HUES48 (cell line): ENCODE results near the gene ATXN1.

Experiments used
- H3K27ac ChIP-seq: one replicate; pipeline ENCODE4 v1.7.0; 2013; ENCODE audit warnings: low read depth, low read length, inconsistent platforms
- H3K27me3 ChIP-seq: 2 replicates; pipeline ENCODE4 v1.6.1; 2013; ENCODE audit warnings: mild to moderate bottlenecking, low read length; ENCODE audit not compliant: control insufficient read depth, insufficient read depth
- H3K36me3 ChIP-seq: 2 replicates; pipeline ENCODE4 v1.6.1; 2013; ENCODE audit warnings: low read length; ENCODE audit not compliant: control insufficient read depth, insufficient read depth
- H3K4me1 ChIP-seq: 2 replicates; pipeline ENCODE4 v1.6.1; 2013; ENCODE audit warnings: mild to moderate bottlenecking, low read length; ENCODE audit not compliant: control insufficient read depth, insufficient read depth
- H3K4me3 ChIP-seq: 2 replicates; pipeline ENCODE4 v1.5.1; 2013; ENCODE audit warnings: mild to moderate bottlenecking, low read depth, low read length
- H3K9ac ChIP-seq: 2 replicates; pipeline ENCODE4 v1.6.1; 2013; ENCODE audit warnings: mild to moderate bottlenecking, low read depth, low read length, moderate library complexity
- H3K9me3 ChIP-seq: 2 replicates; pipeline ENCODE4 v1.6.1; 2013; ENCODE audit warnings: low read length; ENCODE audit not compliant: control insufficient read depth, insufficient read depth

Gene ATXN1

GRCh38 chr6:16576451-16577368 lies 184.6 kb downstream of the ATXN1 start:
- no peaks in the 10 kb centered on the region for H3K36me3 ChIP-seq
- no peak overlapping the region for H3K27ac ChIP-seq

GRCh38 chr6:16575655-16576054 lies 185.6 kb downstream of the ATXN1 start:
- Histone ChIP-seq H3K9me3 (no peaks in the 10 kb centered on the region), H3K27ac (no peak overlapping the region), H3K27me3 (no peaks in the 10 kb centered on the region), H3K4me3 (no peak overlapping the region), H3K4me1 (peaks cover 3% of the 10 kb centered on the region; the same call in 1 of the 2 replicates), H3K36me3 (no peaks in the 10 kb centered on the region), H3K9ac (no peak overlapping the region)

More at GRCh38 chr6:16576451-16577368, 184.6 kb downstream of the ATXN1 start:
- Histone ChIP-seq H3K4me3 (no peak overlapping the region), H3K9ac (no peak overlapping the region), H3K9me3 (no peaks in the 10 kb centered on the region), H3K4me1 (peaks cover 3% of the 10 kb centered on the region; the same call in 1 of the 2 replicates), H3K27me3 (no peaks in the 10 kb centered on the region)

GRCh38 chr6:16572943-16573342 lies 188.3 kb downstream of the ATXN1 start:
- no peak overlapping the region for H3K4me3 ChIP-seq
- H3K36me3 ChIP-seq, result no peaks in the 10 kb centered on the region
- no peaks in the 10 kb centered on the region for H3K27me3 ChIP-seq
- peaks cover 3% of the 10 kb centered on the region; the same call in 1 of the 2 replicates for H3K4me1 ChIP-seq
- no peaks in the 10 kb centered on the region for H3K9me3 ChIP-seq
- H3K27ac ChIP-seq, result no peak overlapping the region
- no peak overlapping the region for H3K9ac ChIP-seq

GRCh38 chr6:16572317-16572716 lies 188.9 kb downstream of the ATXN1 start:
- Histone ChIP-seq H3K27me3 (no peaks in the 10 kb centered on the region), H3K4me3 (no peak overlapping the region), H3K9me3 (no peaks in the 10 kb centered on the region), H3K9ac (no peak overlapping the region), H3K4me1 (peaks cover 3% of the 10 kb centered on the region; the same call in 1 of the 2 replicates), H3K27ac (no peak overlapping the region), H3K36me3 (no peaks in the 10 kb centered on the region)

- Histone ChIP-seq H3K4me1 (peaks cover 3% of the 10 kb centered on the region; the same call in 1 of the 2 replicates), H3K27ac (no peak overlapping the region)
Observed at GRCh38 chr6:16570946-16571345, 190.3 kb downstream of the ATXN1 start.

GRCh38 chr6:16570221-16570553 lies 191.1 kb downstream of the ATXN1 start:
- Histone ChIP-seq H3K9me3 (no peaks in the 10 kb centered on the region), H3K27ac (no peak overlapping the region), H3K27me3 (no peaks in the 10 kb centered on the region), H3K36me3 (no peaks in the 10 kb centered on the region), H3K4me3 (no peak overlapping the region), H3K4me1 (peaks cover 3% of the 10 kb centered on the region; the same call in 1 of the 2 replicates), H3K9ac (no peak overlapping the region)

More at GRCh38 chr6:16570946-16571345, 190.3 kb downstream of the ATXN1 start:
- Histone ChIP-seq H3K27me3 (no peaks in the 10 kb centered on the region), H3K36me3 (no peaks in the 10 kb centered on the region), H3K9me3 (no peaks in the 10 kb centered on the region), H3K9ac (no peak overlapping the region), H3K4me3 (no peak overlapping the region)

- Histone ChIP-seq H3K27ac (no peak overlapping the region), H3K4me1 (no peaks in the 10 kb centered on the region), H3K4me3 (no peak overlapping the region), H3K9ac (no peak overlapping the region), H3K27me3 (no peaks in the 10 kb centered on the region), H3K36me3 (no peaks in the 10 kb centered on the region), H3K9me3 (no peaks in the 10 kb centered on the region)
Observed at GRCh38 chr6:16568128-16568527, 193.1 kb downstream of the ATXN1 start.

GRCh38 chr6:16567071-16567470 lies 194.2 kb downstream of the ATXN1 start:
- H3K9ac ChIP-seq, result no peak overlapping the region
- no peaks in the 10 kb centered on the region for H3K27me3 ChIP-seq
- H3K36me3 ChIP-seq, result no peaks in the 10 kb centered on the region
- no peaks in the 10 kb centered on the region for H3K4me1 ChIP-seq
- no peak overlapping the region for H3K27ac ChIP-seq
- H3K4me3 ChIP-seq, result no peak overlapping the region
- H3K9me3 ChIP-seq, result no peaks in the 10 kb centered on the region

GRCh38 chr6:16564436-16564835 lies 196.8 kb downstream of the ATXN1 start:
- H3K27ac ChIP-seq, result no peak overlapping the region
- no peaks in the 10 kb centered on the region for H3K36me3 ChIP-seq
- H3K4me3 ChIP-seq, result no peak overlapping the region
- H3K4me1 ChIP-seq, result no peaks in the 10 kb centered on the region
- H3K27me3 ChIP-seq, result no peaks in the 10 kb centered on the region
- no peak overlapping the region for H3K9ac ChIP-seq
- H3K9me3 ChIP-seq, result no peaks in the 10 kb centered on the region

GRCh38 chr6:16563628-16564240 lies 197.5 kb downstream of the ATXN1 start:
- H3K4me1 ChIP-seq, result no peaks in the 10 kb centered on the region
- no peak overlapping the region for H3K9ac ChIP-seq
- H3K36me3 ChIP-seq, result no peaks in the 10 kb centered on the region
- H3K27me3 ChIP-seq, result no peaks in the 10 kb centered on the region
- no peaks in the 10 kb centered on the region for H3K9me3 ChIP-seq
- no peak overlapping the region for H3K4me3 ChIP-seq
- H3K27ac ChIP-seq, result no peak overlapping the region

- Histone ChIP-seq H3K27ac (no peak overlapping the region), H3K9me3 (no peaks in the 10 kb centered on the region), H3K4me1 (no peaks in the 10 kb centered on the region), H3K4me3 (no peak overlapping the region), H3K36me3 (no peaks in the 10 kb centered on the region), H3K27me3 (no peaks in the 10 kb centered on the region), H3K9ac (no peak overlapping the region)
Observed at GRCh38 chr6:16562498-16562897, 198.8 kb downstream of the ATXN1 start.
